ENCODE results near the gene HCAR2. TPM values are rescaled to one million over a fixed set of nuclear protein-coding genes. Genes with fewer than 3 reads are reported as not detected.
"Not testable (repeated sequence)": the region's sequence is repeated elsewhere in the genome, so short reads cannot be mapped to it uniquely, and the experiment has no call there.

HCAR2 gene
- polyA plus RNA-seq = not detected

DNA sequence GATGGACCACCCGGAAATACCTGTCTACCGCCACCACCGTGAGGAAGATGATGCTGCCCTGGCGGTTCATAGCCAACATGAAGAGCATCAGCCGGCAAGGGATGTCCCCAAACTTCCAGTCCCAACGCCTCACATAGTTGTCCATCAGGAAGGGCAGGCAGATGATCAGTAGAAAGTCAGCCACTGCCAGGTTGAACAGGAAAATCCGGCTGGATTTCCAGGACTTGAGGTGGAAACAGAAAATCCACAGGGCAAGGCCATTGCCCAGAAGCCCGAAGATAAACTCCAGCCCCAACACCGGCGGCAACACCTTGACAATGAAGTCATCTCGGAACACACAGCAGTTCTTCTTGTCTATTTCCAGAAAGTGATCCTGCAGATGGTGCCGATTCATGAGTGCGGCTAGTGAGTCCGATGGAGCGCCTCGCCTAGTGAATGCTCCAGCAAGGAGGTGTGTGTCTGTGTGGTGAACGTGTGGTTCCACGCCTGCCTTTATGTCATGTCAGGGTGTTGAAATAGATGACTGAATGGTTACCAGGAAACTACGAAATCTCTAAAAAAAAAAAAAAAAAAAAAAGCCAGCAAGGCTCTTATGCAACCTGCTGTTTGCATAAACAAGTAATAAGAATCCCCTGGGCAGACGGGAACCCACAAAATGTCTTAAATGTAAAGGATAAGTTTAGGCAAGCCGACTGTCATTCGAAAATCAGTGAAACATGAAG lies at the start of gene HCAR2:
TSS of gene HCAR2 (minus strand) at position 468 of the 722 bp plus-strand sequence. CDS start at position 394, 74 bp downstream.
- not testable (repeated sequence) for H3K4me3 Mint-ChIP-seq, H3K4me1 Mint-ChIP-seq, H3K9me3 Mint-ChIP-seq, H3K27me3 Mint-ChIP-seq, H3K36me3 Mint-ChIP-seq, H3K27ac Mint-ChIP-seq

GRCh38 chr12:122752464-122753318 lies 49.5 kb upstream of the HCAR2 start, which contains the start of gene DENR:
Gene DENR, plus strand, starts transcription at chr12:122752824. Its CDS starts 878 bp downstream, at chr12:122753702.
- Mint-ChIP-seq H3K9me3 (no peaks in the 10 kb centered on the region), H3K27me3 (peaks cover 2% of the 10 kb centered on the region), H3K36me3 (peaks cover 4% of the 10 kb centered on the region), H3K4me3 (peak within 1 kb of the TSS; percentile 95 to 99 (median 96)), H3K27ac (peak within 1 kb of the TSS; percentile 94 to 98 (median 95)), H3K4me1 (peaks cover 28 to 48% (median 45%) of the 10 kb centered on the region in 3 donors)

GRCh38 chr12:122750781-122751515 lies 47.8 kb upstream of the HCAR2 start:
- not testable (repeated sequence) for H3K27me3 Mint-ChIP-seq, H3K36me3 Mint-ChIP-seq, H3K9me3 Mint-ChIP-seq
- Mint-ChIP-seq H3K27ac (peak overlapping the region; percentile 86 to 94 (median 94)), H3K4me1 (peaks cover 20 to 36% (median 32%) of the 10 kb centered on the region in 3 donors), H3K4me3 (peak overlapping the region; percentile 95 to 99 (median 96))

DNA sequence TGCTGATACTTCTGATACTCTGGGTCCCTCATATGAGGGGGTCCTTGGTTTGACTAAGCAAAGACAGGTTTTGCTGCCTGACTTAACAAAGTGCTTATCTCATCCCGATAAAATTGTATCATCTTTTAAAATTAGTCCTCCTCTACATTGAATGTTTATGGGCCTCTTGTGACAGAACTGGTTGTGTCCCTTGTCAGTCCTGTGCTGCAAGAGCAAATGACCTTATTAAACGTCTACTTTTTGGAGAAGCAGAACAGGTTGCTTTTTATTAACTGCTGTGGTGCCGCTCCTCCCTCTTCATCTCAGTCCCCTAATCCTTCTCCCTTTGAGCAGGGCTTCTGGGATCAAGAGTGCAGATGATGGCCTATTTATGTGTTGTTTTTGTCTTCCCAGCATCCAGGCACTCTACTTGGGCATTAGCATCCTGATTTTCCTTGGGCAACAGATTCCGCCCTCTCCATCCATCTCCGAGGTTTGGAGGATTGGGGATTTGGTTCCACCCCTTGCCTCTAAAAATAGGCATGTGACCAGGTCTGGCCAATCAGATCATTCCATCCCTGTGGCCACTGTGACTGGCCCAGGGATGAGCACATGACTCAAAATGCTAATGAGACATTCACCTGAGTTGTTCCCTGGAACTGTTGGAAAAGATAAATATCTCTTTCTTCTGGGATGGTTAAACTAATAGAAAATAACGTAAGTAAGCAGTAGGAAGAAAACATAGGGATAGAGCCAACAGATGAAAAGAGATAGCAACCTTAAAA lies 46.6 kb upstream of the HCAR2 start:
- Mint-ChIP-seq H3K27me3 (peaks cover 2% of the 10 kb centered on the region), H3K27ac (peak overlapping the region in 2 of 3 donors; percentile 63 to 86), H3K9me3 (no peaks in the 10 kb centered on the region), H3K4me1 (peaks cover 18 to 29% (median 25%) of the 10 kb centered on the region in 3 donors), H3K36me3 (peaks cover 1% of the 10 kb centered on the region), H3K4me3 (peak overlapping the region in 1 of 4 donors; percentile 45)

GRCh38 chr12:122747224-122748135 lies 44.3 kb upstream of the HCAR2 start:
- Mint-ChIP-seq H3K4me3 (no peak overlapping the region), H3K36me3 (no peaks in the 10 kb centered on the region), H3K27ac (no peak overlapping the region), H3K4me1 (peaks cover 15% of the 10 kb centered on the region in 3 donors), H3K27me3 (peaks cover 2% of the 10 kb centered on the region), H3K9me3 (no peaks in the 10 kb centered on the region)

DNA sequence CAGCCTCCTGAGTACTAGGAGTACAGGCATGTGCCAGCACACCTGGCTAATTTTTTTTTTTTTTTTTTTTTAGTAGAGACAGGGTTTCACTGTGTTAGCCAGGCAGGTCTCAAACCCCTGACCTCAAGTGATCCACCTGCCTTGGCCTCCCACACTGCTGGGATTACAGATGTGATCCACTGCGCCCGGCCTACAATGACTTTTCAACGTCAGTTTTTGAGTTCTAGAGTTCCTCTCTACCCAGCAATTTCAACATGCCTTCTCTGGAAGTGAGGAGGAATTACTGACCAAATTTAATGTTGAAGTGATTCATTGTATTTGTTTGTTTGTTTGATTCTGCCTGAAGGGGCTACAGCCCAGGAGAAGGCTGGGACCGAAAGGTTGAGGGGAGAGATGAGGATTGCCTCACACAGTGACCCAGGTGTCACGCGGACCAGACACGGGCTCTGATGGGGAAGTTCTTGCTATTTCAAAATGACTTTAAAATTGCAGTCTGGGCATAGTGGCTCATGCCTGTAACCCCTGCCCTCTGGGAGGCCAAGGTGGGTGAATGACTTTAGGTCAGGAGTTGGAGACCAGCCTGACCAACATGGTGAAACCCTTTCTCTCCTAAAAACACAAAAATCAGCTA lies 40.9 kb upstream of the HCAR2 start:
- Mint-ChIP-seq H3K4me3 (no peak overlapping the region), H3K4me1 (no peaks in the 10 kb centered on the region), H3K27me3 (no peaks in the 10 kb centered on the region), H3K9me3 (no peaks in the 10 kb centered on the region), H3K36me3 (peaks cover 2% of the 10 kb centered on the region), H3K27ac (no peak overlapping the region)

GRCh38 chr12:122740351-122740750 lies 37.2 kb upstream of the HCAR2 start:
- H3K36me3 Mint-ChIP-seq = peaks cover 2% of the 10 kb centered on the region
- no peak overlapping the region for H3K27ac Mint-ChIP-seq
- H3K27me3 Mint-ChIP-seq = no peaks in the 10 kb centered on the region
- no peaks in the 10 kb centered on the region for H3K4me1 Mint-ChIP-seq
- H3K9me3 Mint-ChIP-seq = no peaks in the 10 kb centered on the region
- no peak overlapping the region for H3K4me3 Mint-ChIP-seq

DNA sequence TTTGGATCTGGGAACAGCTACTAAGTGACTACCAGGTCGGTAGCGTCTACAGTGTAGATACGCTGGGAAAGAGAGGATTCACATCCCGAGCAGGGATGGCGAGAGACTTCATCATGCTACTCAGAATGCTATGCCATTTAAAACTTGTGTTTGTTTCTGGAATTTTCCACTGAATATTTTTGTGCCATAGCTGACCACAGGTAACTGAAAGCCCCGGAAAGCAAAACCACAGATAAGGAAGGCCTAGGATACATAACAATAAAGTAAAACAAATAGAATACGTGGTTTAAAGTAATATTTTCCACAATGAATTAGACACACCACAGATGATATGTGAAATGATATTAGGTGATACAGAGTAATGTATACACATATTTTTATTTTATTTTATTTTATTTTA lies 35.4 kb upstream of the HCAR2 start:
- no peaks in the 10 kb centered on the region for H3K27me3 Mint-ChIP-seq
- H3K27ac Mint-ChIP-seq = no peak overlapping the region
- no peak overlapping the region for H3K4me3 Mint-ChIP-seq
- H3K4me1 Mint-ChIP-seq = peaks cover 5 to 6% (median 6%) of the 10 kb centered on the region in 3 donors
- H3K9me3 Mint-ChIP-seq = no peaks in the 10 kb centered on the region
- peaks cover 2% of the 10 kb centered on the region for H3K36me3 Mint-ChIP-seq

DNA sequence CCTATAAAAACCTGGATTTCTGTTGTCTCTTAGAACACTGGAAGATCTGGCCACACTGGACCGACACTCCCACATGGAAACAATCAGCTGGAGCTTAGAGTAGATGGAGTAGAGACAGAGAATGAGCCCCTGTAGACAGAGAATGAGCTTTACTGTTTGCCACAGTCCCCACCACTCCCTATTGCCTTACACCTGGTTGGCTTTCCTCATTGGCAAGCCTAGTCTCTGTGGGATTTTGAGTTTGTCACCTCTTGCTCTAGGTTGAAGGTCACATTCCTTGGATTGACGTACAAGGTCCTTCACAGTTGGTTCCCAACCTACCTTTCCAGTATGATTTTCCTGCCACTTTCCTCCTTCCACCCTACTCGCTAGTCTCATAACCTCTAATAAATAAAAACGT lies 29.5 kb upstream of the HCAR2 start:
- peak overlapping the region in 1 of 4 donors; percentile 34 for H3K4me3 Mint-ChIP-seq
- peaks cover 16 to 25% (median 19%) of the 10 kb centered on the region in 3 donors for H3K4me1 Mint-ChIP-seq
- no peak overlapping the region for H3K27ac Mint-ChIP-seq
- peaks cover 0 to 1% (median 0%) of the 10 kb centered on the region in 3 donors for H3K9me3 Mint-ChIP-seq
- peaks cover 21% of the 10 kb centered on the region for H3K27me3 Mint-ChIP-seq
- H3K36me3 Mint-ChIP-seq = no peaks in the 10 kb centered on the region

GRCh38 chr12:122732170-122732569 lies 29.0 kb upstream of the HCAR2 start:
- Mint-ChIP-seq H3K27ac (no peak overlapping the region), H3K4me1 (peaks cover 16 to 25% (median 19%) of the 10 kb centered on the region in 3 donors), H3K27me3 (peaks cover 21% of the 10 kb centered on the region), H3K9me3 (peaks cover 0 to 1% (median 0%) of the 10 kb centered on the region in 3 donors), H3K36me3 (no peaks in the 10 kb centered on the region), H3K4me3 (peak overlapping the region in 1 of 4 donors; percentile 5)

GRCh38 chr12:122730215-122731014 lies 27.3 kb upstream of the HCAR2 start, which contains the start of gene HCAR1:
Gene HCAR1, minus strand, starts transcription at chr12:122730844. Its CDS starts 505 bp downstream, at chr12:122730339.
- H3K36me3 Mint-ChIP-seq = no peaks in the 10 kb centered on the region
- peak within 1 kb of the TSS in 1 of 3 donors; percentile 63 for H3K27ac Mint-ChIP-seq
- peaks cover 24 to 34% (median 25%) of the 10 kb centered on the region in 3 donors for H3K4me1 Mint-ChIP-seq
- peaks cover 0 to 1% (median 0%) of the 10 kb centered on the region in 3 donors for H3K9me3 Mint-ChIP-seq
- H3K27me3 Mint-ChIP-seq = peaks cover 21% of the 10 kb centered on the region
- H3K4me3 Mint-ChIP-seq = no peak within 1 kb of the TSS

DNA sequence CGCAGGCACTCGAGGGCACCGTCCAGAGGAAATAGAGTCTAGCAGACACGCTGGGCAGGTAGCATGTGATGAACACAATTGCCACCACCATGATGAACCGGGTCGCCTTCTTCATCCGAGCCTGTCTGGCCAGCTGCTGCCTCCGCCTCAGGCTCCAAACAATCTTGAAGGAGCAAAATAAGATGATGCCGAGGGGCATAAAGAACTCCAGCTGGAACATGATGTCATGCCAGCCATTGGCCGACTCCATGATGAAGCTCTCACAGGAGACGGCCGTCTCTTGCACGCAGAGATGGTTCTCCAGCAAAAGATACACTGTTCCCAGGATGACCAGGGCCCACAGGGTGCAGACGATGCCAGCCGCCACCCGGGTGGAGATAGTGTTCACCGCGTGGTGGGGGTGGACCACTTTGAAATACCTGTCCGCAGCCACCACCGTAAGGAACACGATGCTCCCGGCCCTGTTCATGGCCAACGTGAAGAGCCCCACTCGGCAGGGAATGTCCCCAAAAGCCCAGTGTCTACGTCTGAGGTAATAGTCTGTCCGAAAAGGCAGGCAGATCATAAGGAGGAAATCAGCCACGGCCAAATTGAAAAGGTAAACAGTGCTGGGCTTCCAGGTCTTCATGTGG lies 26.5 kb upstream of the HCAR2 start:
- Mint-ChIP-seq H3K4me3 (no peak overlapping the region), H3K4me1 (peaks cover 29 to 41% (median 31%) of the 10 kb centered on the region in 3 donors)

More for the DNA sequence above, 26.5 kb upstream of the HCAR2 start:
- no peaks in the 10 kb centered on the region for H3K36me3 Mint-ChIP-seq
- peaks cover 0 to 1% (median 0%) of the 10 kb centered on the region in 3 donors for H3K9me3 Mint-ChIP-seq
- H3K27ac Mint-ChIP-seq = no peak overlapping the region
- peaks cover 21% of the 10 kb centered on the region for H3K27me3 Mint-ChIP-seq
